Measurements from ENCODE around the gene AKT3. TPM values are rescaled to one million over a fixed set of nuclear protein-coding genes. Genes with fewer than 3 reads are reported as not detected.

AKT3 gene
- total and polyA plus RNA-seq, 3 donors from 2014 or later: 32.3 to 70.9 (median 61.8) TPM

- intact Hi-C loops (cut with DNase I; ENCODE audit: low total_unique reads): no loop called here
- TF ChIP-seq POLR2A (IDR thresholded peaks at IDR 0.05) (no peak), CTCF (IDR thresholded peaks at IDR 0.05) (no peak)
- H3K9me3 ChIP-seq: no peaks in the 10 kb centered on the region
- WGBS, 2 donors: 90 to 91% methylated on average over 4 of the region's 4 CpGs
- no peaks in the 10 kb centered on the region for H3K4me1 ChIP-seq
- no peaks in the 10 kb centered on the region for H3K36me3 ChIP-seq (ENCODE audit: low read depth, missing control alignments)
- H3K27ac ChIP-seq: no peak overlapping the region
- DNase-seq: no peak
- no peaks in the 10 kb centered on the region for H3K27me3 ChIP-seq
- H3K4me3 ChIP-seq: no peak overlapping the region
These were observed 320.5 kb downstream of the AKT3 start for GRCh38 chr1:243529512-243529911.

GRCh38 chr1:243528459-243529121 lies 321.5 kb downstream of the AKT3 start:
- WGBS, 2 donors: 93 to 96% methylated on average over 2 of the region's 2 CpGs
- intact Hi-C loops (cut with DNase I; ENCODE audit: low total_unique reads): no loop called here
- TF ChIP-seq POLR2A (IDR thresholded peaks at IDR 0.05): no peak
- no peak for TF ChIP-seq CTCF (IDR thresholded peaks at IDR 0.05)
- Histone ChIP-seq H3K4me3 (no peak overlapping the region), H3K27me3 (no peaks in the 10 kb centered on the region), H3K27ac (no peak overlapping the region), H3K9me3 (no peaks in the 10 kb centered on the region), H3K4me1 (no peaks in the 10 kb centered on the region), H3K36me3 (ENCODE audit: low read depth, missing control alignments) (no peaks in the 10 kb centered on the region)
- DNase-seq: no peak

GRCh38 chr1:243526180-243526579 lies 323.9 kb downstream of the AKT3 start:
- H3K4me3 ChIP-seq: no peak overlapping the region
- no peaks in the 10 kb centered on the region for H3K4me1 ChIP-seq
- DNase-seq: no peak
- no peaks in the 10 kb centered on the region for H3K36me3 ChIP-seq (ENCODE audit: low read depth, missing control alignments)
- TF ChIP-seq POLR2A (IDR thresholded peaks at IDR 0.05) (no peak), CTCF (IDR thresholded peaks at IDR 0.05) (no peak)
- H3K27me3 ChIP-seq: no peaks in the 10 kb centered on the region
- WGBS, 2 donors: 91 to 96% methylated on average over 7 of the region's 7 CpGs
- intact Hi-C loops (cut with DNase I; ENCODE audit: low total_unique reads): no loop called here
- H3K27ac ChIP-seq: no peak overlapping the region
- no peaks in the 10 kb centered on the region for H3K9me3 ChIP-seq

GRCh38 chr1:243525085-243525487 lies 325.0 kb downstream of the AKT3 start:
- no peaks in the 10 kb centered on the region for H3K36me3 ChIP-seq (ENCODE audit: low read depth, missing control alignments)
- no peak for TF ChIP-seq POLR2A (IDR thresholded peaks at IDR 0.05)
- TF ChIP-seq CTCF (IDR thresholded peaks at IDR 0.05): no peak
- H3K27me3 ChIP-seq: no peaks in the 10 kb centered on the region
- H3K4me1 ChIP-seq: no peaks in the 10 kb centered on the region
- intact Hi-C loops (cut with DNase I; ENCODE audit: low total_unique reads): no loop called here
- DNase-seq: no peak
- no peaks in the 10 kb centered on the region for H3K9me3 ChIP-seq
- WGBS, 2 donors: 71 to 93% methylated on average over 2 of the region's 2 CpGs
- H3K27ac ChIP-seq: no peak overlapping the region
- H3K4me3 ChIP-seq: no peak overlapping the region

GRCh38 chr1:243523766-243524165 lies 326.3 kb downstream of the AKT3 start:
- no peak for DNase-seq
- no peak overlapping the region for H3K27ac ChIP-seq
- 87 to 93% methylated on average over 5 of the region's 5 CpGs for WGBS, 2 donors
- H3K36me3 ChIP-seq (ENCODE audit: low read depth, missing control alignments): no peaks in the 10 kb centered on the region
- no peaks in the 10 kb centered on the region for H3K9me3 ChIP-seq
- H3K27me3 ChIP-seq: no peaks in the 10 kb centered on the region
- no peak for TF ChIP-seq POLR2A (IDR thresholded peaks at IDR 0.05)
- TF ChIP-seq CTCF (IDR thresholded peaks at IDR 0.05): no peak
- H3K4me3 ChIP-seq: no peak overlapping the region
- H3K4me1 ChIP-seq: no peaks in the 10 kb centered on the region
- intact Hi-C loops (cut with DNase I; ENCODE audit: low total_unique reads): no loop called here
